K562 (cell line): ENCODE results near the gene NTM. TPM values are rescaled to one million over a fixed set of nuclear protein-coding genes. Genes with fewer than 3 reads are reported as not detected.

Experiments
- ATAC-seq: fragments of 200-7000 bp; cut with Tn5 transposase; 3 replicates; pipeline ENCODE4 v1.9.1; 2020; ENCODE audit warnings: moderate library complexity
- BruUV-seq: library from RNA; stranded (reverse); fragments of 400-500 nt; replicated peaks from 2 replicates; lab custom pipeline; 2021; lab: Mats Ljungman, UMichigan
- CTCF ChIA-PET: fragments of 300-600 bp; formaldehyde crosslinking; extraction: SDS; loops from one replicate; lab custom pipeline; 2021; ENCODE audit warnings: low intra/inter-chr PET ratio; lab: Yijun Ruan, JAX
- POLR2A ChIA-PET: fragments of 300-600, 350-650 bp; sonication (Branson Sonifier 250); formaldehyde crosslinking; extraction: SDS; loops from one replicate; lab custom pipeline; 2021; ENCODE audit warnings: antibody characterized with exemption, inconsistent platforms; lab: Yijun Ruan, JAX
- DNase-seq, 4 experiments: peaks; one replicate each; pipeline versions ENCODE4 v3.0.0 to v3.0.0-alpha.2; 2011 to 2018; ENCODE audit warnings: low spot score in 3 of 4, mixed read lengths in 3 of 4; ENCODE audit errors: extremely low read depth in 1 of 4
- FAIRE-seq: peaks from 2 replicates; lab custom pipeline; 2011; peaks lifted over from hg19 to GRCh38; lab: Jason Lieb, UNC
- H2AFZ ChIP-seq: 2 replicates; pipeline ENCODE4 v1.6.0; 2011; ENCODE audit warnings: low read depth, low read length, control low read depth, inconsistent platforms
- H3K27ac ChIP-seq: fragments of 200-600 bp; 3 replicates; pipeline ENCODE4 v1.8.0; 2011; ENCODE audit warnings: low read depth, mild to moderate bottlenecking, control low read depth, inconsistent platforms, low read length, moderate library complexity, mixed read lengths; ENCODE audit errors: extremely low read depth
- H3K27me3 ChIP-seq, 2 experiments: fragments of 300-600 bp in 1 of 2; 2 replicates in 1 of 2; 3 replicates in 1 of 2; pipeline versions ENCODE4 v1.6.0 to v1.8.0; 2011; ENCODE audit warnings: inconsistent platforms in 2 of 2, low read length in 2 of 2, mild to moderate bottlenecking in 1 of 2, mixed read lengths in 1 of 2, moderate library complexity in 1 of 2; ENCODE audit not compliant: control insufficient read depth in 2 of 2, insufficient read depth in 2 of 2
- H3K36me3 ChIP-seq: fragments of 300-600 bp; 3 replicates; pipeline ENCODE4 v1.8.0; 2011; ENCODE audit warnings: mild to moderate bottlenecking, low read length, inconsistent platforms; ENCODE audit not compliant: control insufficient read depth, insufficient read depth
- H3K4me1 ChIP-seq, 2 experiments: fragments of 200-600 bp in 1 of 2; replicated peaks in 1 of 2; 2 replicates in 1 of 2; 3 replicates in 1 of 2; pipeline versions ENCODE4 v1.5.1 to v1.8.0; 2011; ENCODE audit warnings: inconsistent platforms in 2 of 2, low read length in 2 of 2, mild to moderate bottlenecking in 1 of 2, mixed read lengths in 1 of 2, moderate library complexity in 1 of 2; ENCODE audit not compliant: control insufficient read depth in 2 of 2, insufficient read depth in 2 of 2
- H3K4me2 ChIP-seq: 2 replicates; pipeline ENCODE4 v1.6.1; 2011; ENCODE audit warnings: low read length, control low read depth, inconsistent platforms, mixed read lengths; ENCODE audit not compliant: insufficient read depth
- H3K4me3 ChIP-seq: fragments of 200-600 bp; sonication (generic), shearing (Covaris generic); 2 replicates; pipeline ENCODE4 v1.5.1; 2016; ENCODE audit warnings: control low read depth, inconsistent platforms
- H3K79me2 ChIP-seq: fragments of 200-600 bp; 3 replicates; pipeline ENCODE4 v1.8.0; 2011; ENCODE audit warnings: low read length, inconsistent platforms; ENCODE audit not compliant: control insufficient read depth, insufficient read depth
- H3K9ac ChIP-seq, 2 experiments: 2 replicates each; pipeline versions ENCODE4 v1.6.0 to v1.6.1; 2011; ENCODE audit warnings: low read depth in 2 of 2, low read length in 2 of 2, control low read depth in 1 of 2, inconsistent platforms in 1 of 2, mild to moderate bottlenecking in 1 of 2, mixed read lengths in 1 of 2; ENCODE audit not compliant: insufficient read depth in 1 of 2
- H3K9me1 ChIP-seq: one replicate; pipeline ENCODE4 v1.6.0; 2011; ENCODE audit warnings: inconsistent platforms, mild to moderate bottlenecking, low read length, moderate library complexity; ENCODE audit not compliant: control insufficient read depth, insufficient read depth
- H3K9me3 ChIP-seq: replicated peaks from 2 replicates; pipeline ENCODE4 v1.5.1; 2011; ENCODE audit warnings: low read depth, low read length, inconsistent platforms; ENCODE audit not compliant: control insufficient read depth, insufficient read depth
- H4K20me1 ChIP-seq: replicated peaks from 2 replicates; pipeline ENCODE4 v1.6.1; 2011; ENCODE audit warnings: low read length, inconsistent platforms, mixed read lengths; ENCODE audit not compliant: control insufficient read depth, insufficient read depth
- CTCF ChIP-seq, 3 experiments: IDR thresholded peaks in 2 of 3; conservative IDR thresholded peaks in 1 of 3; 2 replicates each; pipeline ENCODE4 v1.5.1; 2011 to 2012; ENCODE audit warnings: low read length in 3 of 3, mild to moderate bottlenecking in 3 of 3, control low read depth in 2 of 3, improper control_type of control experiment in 1 of 3, inconsistent platforms in 1 of 3, low read depth in 1 of 3, mixed read lengths in 1 of 3, moderate library complexity in 1 of 3; ENCODE audit not compliant: insufficient read depth in 2 of 3
- WGBS: fragments of 100-300 bp; shearing (Covaris generic); methylation state at CpG from one replicate; pipeline ENCODE4 v1.1.6; 2016; ENCODE audit warnings: low coverage, mixed read lengths; ENCODE audit not compliant: insufficient coverage; ENCODE audit errors: missing lambda C conversion rate; 5-methylcytosine and 5-hydroxymethylcytosine counted together
- in situ Hi-C: fragments of 300-500 bp; cut with MboI; formaldehyde crosslinking; loops from 4 replicates; pipeline ENCODE4 v1.15.0; 2018; ENCODE audit warnings: inconsistent platforms, mixed read lengths
- intact Hi-C: fragments of 100-400 bp; cut with micrococcal nuclease; formaldehyde crosslinking; loops from 2 replicates; pipeline ENCODE4 v1.14.2; 2022
- polyA plus RNA-seq, 8 experiments: library from polyadenylated mRNA; depleted of rRNA in 4 of 8; stranded (reverse) in 5 of 8; unstranded in 3 of 8; fragments of >200 nt; fragmentation: Nextera tagmentation in 2 of 8; fragmentation: Illumina TruSeq in 1 of 8; extraction: Ambion mirVana in 2 of 8; extraction: Trizol in 1 of 8; gene quantifications; 2 replicates each; pipeline versions ENCODE4 v1.2.1 to v1.2.3, GENCODE V29; 2011 to 2014; ENCODE audit warnings: inconsistent platforms in 1 of 8, missing spikeins in 1 of 8
- total RNA-seq, 7 experiments: library from RNA; depleted of rRNA in 6 of 7; stranded (reverse); fragments of >200 nt in 6 of 7; fragmentation: Illumina TruSeq in 2 of 7; extraction: Trizol in 2 of 7; gene quantifications; 2 replicates each; pipeline versions ENCODE4 v1.2.1 to v1.2.3, GENCODE V29; 2011 to 2021; ENCODE audit warnings: low replicate concordance in 1 of 7
- TF ChIP-seq, protein P1 (sequence below): fragments of 250-450 bp; sonication (Bioruptor Pico); IDR thresholded peaks from 2 replicates; pipeline ENCODE4 v1.4.0; 2020; ENCODE audit warnings: borderline replicate concordance

NTM gene
- total and polyA plus RNA-seq, 9 of the 15 experiments (the other 6 are each of a cell fraction or from before 2014, with no cell fraction given), result not detected

GRCh38 chr11:132080127-132080526, 709.7 kb downstream of the NTM start:
- Histone ChIP-seq H3K9me3 (0 out of 2 replicates have a peak, but pooled peaks cover 2% of the 10 kb centered on the region), H3K27ac (no peak overlapping the region), H3K27me3 (no peaks in the 10 kb centered on the region), H3K79me2 (no peaks in the 10 kb centered on the region), H3K9ac (no peak overlapping the region), H4K20me1 (no peaks in the 10 kb centered on the region), H3K4me3 (no peak overlapping the region), H2AFZ (no peak overlapping the region), H3K4me1 (no peaks in the 10 kb centered on the region), H3K36me3 (no peaks in the 10 kb centered on the region), H3K4me2 (no peak overlapping the region), H3K9me1 (no peaks in the 10 kb centered on the region)
- ChIA-PET POLR2A (no interaction called here), CTCF (no interaction called here)
- DNase-seq (no peak), ATAC-seq (no peak), FAIRE-seq (no peak)
- intact Hi-C loops, result no loop called here
- BruUV-seq, result no TSS peak
- WGBS, result 0% methylated on average over 1 of the region's 1 CpG
- in situ Hi-C loops, result no loop called here
- no peak for TF ChIP-seq CTCF (IDR thresholded peaks at IDR 0.05 in 2 of 3, conservative IDR thresholded peaks at IDR 0.05 in 1 of 3; ENCODE audit: insufficient read depth in 2 of 3, low read depth in 1 of 3, low read length in 3 of 3)
- TF ChIP-seq, protein P1, sequence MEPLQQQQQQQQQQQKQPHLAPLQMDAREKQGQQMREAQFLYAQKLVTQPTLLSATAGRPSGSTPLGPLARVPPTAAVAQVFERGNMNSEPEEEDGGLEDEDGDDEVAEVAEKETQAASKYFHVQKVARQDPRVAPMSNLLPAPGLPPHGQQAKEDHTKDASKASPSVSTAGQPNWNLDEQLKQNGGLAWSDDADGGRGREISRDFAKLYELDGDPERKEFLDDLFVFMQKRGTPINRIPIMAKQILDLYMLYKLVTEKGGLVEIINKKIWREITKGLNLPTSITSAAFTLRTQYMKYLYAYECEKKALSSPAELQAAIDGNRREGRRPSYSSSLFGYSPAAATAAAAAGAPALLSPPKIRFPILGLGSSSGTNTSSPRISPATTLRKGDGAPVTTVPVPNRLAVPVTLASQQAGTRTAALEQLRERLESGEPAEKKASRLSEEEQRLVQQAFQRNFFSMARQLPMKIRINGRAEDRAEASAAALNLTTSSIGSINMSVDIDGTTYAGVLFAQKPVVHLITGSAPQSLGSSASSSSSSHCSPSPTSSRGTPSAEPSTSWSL (CRISPR knock-in tag), result no peak
- TF ChIP-seq, all 486 proteins: peak for 0
